ENCODE measurements around the gene ARHGEF7. TPM values are rescaled to one million over a fixed set of nuclear protein-coding genes. Genes with fewer than 3 reads are reported as not detected.

ARHGEF7 gene
- total RNA-seq, 2 experiments from 2014 or later: 66.9 to 70.2 TPM

- DNase-seq (no peak), ATAC-seq (no peak)
- intact Hi-C loops (cut with DNase I, micrococcal nuclease): no loop called here
- H3K4me1 Mint-ChIP-seq: no peaks in the 10 kb centered on the region
- no peaks in the 10 kb centered on the region for H3K27me3 Mint-ChIP-seq
- H3K36me3 Mint-ChIP-seq (ENCODE audit: low read depth): peaks cover 33% of the 10 kb centered on the region
- no peak overlapping the region for H3K4me3 Mint-ChIP-seq
- POLR2A ChIA-PET: no interaction called here
- CTCF ChIA-PET: no interaction called here
- H3K27ac Mint-ChIP-seq: no peak overlapping the region
- H3K9me3 Mint-ChIP-seq (ENCODE audit: low read depth): no peaks in the 10 kb centered on the region
These were observed 117.1 kb downstream of the ARHGEF7 start for GRCh38 chr13:111232191-111232590.

GRCh38 chr13:111233080-111233479, 118.0 kb downstream of the ARHGEF7 start:
- H3K36me3 Mint-ChIP-seq (ENCODE audit: low read depth): peaks cover 35% of the 10 kb centered on the region

GRCh38 chr13:111239764-111240670, 124.9 kb downstream of the ARHGEF7 start:
- H3K36me3 Mint-ChIP-seq (ENCODE audit: low read depth): peaks cover 26% of the 10 kb centered on the region
- H3K27ac Mint-ChIP-seq: no peak overlapping the region
- intact Hi-C loops (cut with DNase I, micrococcal nuclease): no loop called here
- ChIA-PET POLR2A (no interaction called here), CTCF (no interaction called here)
- no peaks in the 10 kb centered on the region for H3K27me3 Mint-ChIP-seq
- no peak overlapping the region for H3K4me3 Mint-ChIP-seq
- ATAC-seq: no peak
- H3K9me3 Mint-ChIP-seq (ENCODE audit: low read depth): no peaks in the 10 kb centered on the region
- no peak for DNase-seq
- H3K4me1 Mint-ChIP-seq: no peaks in the 10 kb centered on the region

More at GRCh38 chr13:111233080-111233479, 118.0 kb downstream of the ARHGEF7 start:
- Mint-ChIP-seq H3K9me3 (ENCODE audit: low read depth) (no peaks in the 10 kb centered on the region), H3K4me3 (no peak overlapping the region), H3K4me1 (no peaks in the 10 kb centered on the region), H3K27me3 (no peaks in the 10 kb centered on the region), H3K27ac (no peak overlapping the region)
- ChIA-PET POLR2A (no interaction called here), CTCF (no interaction called here)
- DNase-seq (no peak), ATAC-seq (no peak)
- intact Hi-C loops (cut with DNase I, micrococcal nuclease): no loop called here

- CTCF ChIA-PET: no interaction called here
- POLR2A ChIA-PET: no interaction called here
- peaks cover 7% of the 10 kb centered on the region for H3K4me1 Mint-ChIP-seq
- H3K9me3 Mint-ChIP-seq (ENCODE audit: low read depth): no peaks in the 10 kb centered on the region
- no peaks in the 10 kb centered on the region for H3K27me3 Mint-ChIP-seq
- no peak for DNase-seq
- peaks cover 31% of the 10 kb centered on the region for H3K36me3 Mint-ChIP-seq (ENCODE audit: low read depth)
- no peak for ATAC-seq
- intact Hi-C loops (cut with DNase I, micrococcal nuclease): no loop called here
- H3K4me3 Mint-ChIP-seq: no peak overlapping the region
- H3K27ac Mint-ChIP-seq: no peak overlapping the region
These were observed 126.1 kb downstream of the ARHGEF7 start for GRCh38 chr13:111241006-111241755.

GRCh38 chr13:111241862-111242261, 126.8 kb downstream of the ARHGEF7 start:
- POLR2A ChIA-PET: no interaction called here
- no peak for DNase-seq
- peaks cover 35% of the 10 kb centered on the region for H3K36me3 Mint-ChIP-seq (ENCODE audit: low read depth)
- no peak for ATAC-seq
- no peaks in the 10 kb centered on the region for H3K27me3 Mint-ChIP-seq
- H3K4me1 Mint-ChIP-seq: peaks cover 9% of the 10 kb centered on the region
- no peaks in the 10 kb centered on the region for H3K9me3 Mint-ChIP-seq (ENCODE audit: low read depth)
- intact Hi-C loops (cut with DNase I, micrococcal nuclease): no loop called here
- H3K4me3 Mint-ChIP-seq: no peak overlapping the region
- CTCF ChIA-PET: interaction anchor here (0.6 to 1.0 kb wide), 3 partner anchors 16 to 84 kb away, joined by 3 read pairs; no protein-coding TSS in a partner anchor
- no peak overlapping the region for H3K27ac Mint-ChIP-seq

- Mint-ChIP-seq H3K4me1 (peaks cover 9% of the 10 kb centered on the region), H3K27ac (no peak overlapping the region), H3K36me3 (ENCODE audit: low read depth) (peaks cover 37% of the 10 kb centered on the region), H3K4me3 (no peak overlapping the region), H3K27me3 (no peaks in the 10 kb centered on the region), H3K9me3 (ENCODE audit: low read depth) (no peaks in the 10 kb centered on the region)
- ATAC-seq (no peak), DNase-seq (no peak)
- intact Hi-C loops (cut with DNase I, micrococcal nuclease): no loop called here
- ChIA-PET POLR2A (no interaction called here), CTCF (interaction anchor here (1.0 kb wide), 2 partner anchors 16 to 18 kb away, joined by 3 read pairs; no protein-coding TSS in a partner anchor)
These were observed 127.5 kb downstream of the ARHGEF7 start for GRCh38 chr13:111242585-111242984.

- Mint-ChIP-seq H3K27ac (no peak overlapping the region), H3K27me3 (no peaks in the 10 kb centered on the region), H3K4me3 (no peak overlapping the region), H3K36me3 (ENCODE audit: low read depth) (peaks cover 46% of the 10 kb centered on the region), H3K9me3 (ENCODE audit: low read depth) (no peaks in the 10 kb centered on the region), H3K4me1 (peaks cover 9% of the 10 kb centered on the region)
- intact Hi-C loops (cut with DNase I, micrococcal nuclease): no loop called here
- no peak for DNase-seq
- POLR2A ChIA-PET: no interaction called here
- ATAC-seq: no peak
- CTCF ChIA-PET: interaction anchor here (1.9 kb wide), 1 partner anchor 176 kb away, joined by 5 read pairs; no protein-coding TSS in a partner anchor
These were observed 128.9 kb downstream of the ARHGEF7 start for GRCh38 chr13:111243981-111244380.

- ATAC-seq: peak; percentile 16
- ChIA-PET CTCF (interaction anchor here (1.9 kb wide), 1 partner anchor 178 kb away, joined by 5 read pairs; no protein-coding TSS in a partner anchor), POLR2A (no interaction called here)
- no peak overlapping the region for H3K27ac Mint-ChIP-seq
- H3K27me3 Mint-ChIP-seq: no peaks in the 10 kb centered on the region
- no peak for DNase-seq
- peaks cover 52% of the 10 kb centered on the region for H3K36me3 Mint-ChIP-seq (ENCODE audit: low read depth)
- H3K4me1 Mint-ChIP-seq: peaks cover 9% of the 10 kb centered on the region
- H3K9me3 Mint-ChIP-seq (ENCODE audit: low read depth): no peaks in the 10 kb centered on the region
- intact Hi-C loops (cut with DNase I, micrococcal nuclease): no loop called here
- no peak overlapping the region for H3K4me3 Mint-ChIP-seq
These were observed 130.7 kb downstream of the ARHGEF7 start for GRCh38 chr13:111245576-111246384.

- no peak overlapping the region for H3K27ac Mint-ChIP-seq
- peaks cover 9% of the 10 kb centered on the region for H3K4me1 Mint-ChIP-seq
- no peak for DNase-seq
- intact Hi-C loops (cut with DNase I, micrococcal nuclease): no loop called here
- no peak overlapping the region for H3K4me3 Mint-ChIP-seq
- H3K36me3 Mint-ChIP-seq (ENCODE audit: low read depth): peaks cover 60% of the 10 kb centered on the region
- H3K27me3 Mint-ChIP-seq: no peaks in the 10 kb centered on the region
- POLR2A ChIA-PET: no interaction called here
- ATAC-seq: no peak
- H3K9me3 Mint-ChIP-seq (ENCODE audit: low read depth): no peaks in the 10 kb centered on the region
- CTCF ChIA-PET: no interaction called here
These were observed 132.4 kb downstream of the ARHGEF7 start for GRCh38 chr13:111247552-111247951.

GRCh38 chr13:111248822-111249221, 133.7 kb downstream of the ARHGEF7 start:
- H3K36me3 Mint-ChIP-seq (ENCODE audit: low read depth): peaks cover 65% of the 10 kb centered on the region
- ChIA-PET POLR2A (no interaction called here), CTCF (interaction anchor here (1.2 to 1.4 kb wide), 2 partner anchors 14 to 181 kb away, joined by 3 to 4 read pairs; no protein-coding TSS in a partner anchor)
- H3K9me3 Mint-ChIP-seq (ENCODE audit: low read depth): no peaks in the 10 kb centered on the region
- DNase-seq (no peak), ATAC-seq (no peak)
- peaks cover 9% of the 10 kb centered on the region for H3K4me1 Mint-ChIP-seq
- no peak overlapping the region for H3K4me3 Mint-ChIP-seq
- intact Hi-C loops (cut with DNase I, micrococcal nuclease): no loop called here
- no peaks in the 10 kb centered on the region for H3K27me3 Mint-ChIP-seq
- H3K27ac Mint-ChIP-seq: no peak overlapping the region

- intact Hi-C loops (cut with DNase I, micrococcal nuclease): no loop called here
- POLR2A ChIA-PET: no interaction called here
- DNase-seq: no peak
- no peak overlapping the region for H3K4me3 Mint-ChIP-seq
- H3K9me3 Mint-ChIP-seq (ENCODE audit: low read depth): peaks cover 2% of the 10 kb centered on the region
- ATAC-seq: no peak
- peak overlapping the region; percentile 6 for H3K27ac Mint-ChIP-seq
- no peaks in the 10 kb centered on the region for H3K27me3 Mint-ChIP-seq
- CTCF ChIA-PET: interaction anchor here (0.7 to 1.7 kb wide), 4 partner anchors 15 to 1267 kb away, joined by 3 to 5 read pairs (median 4); no protein-coding TSS in a partner anchor
- H3K4me1 Mint-ChIP-seq: peaks cover 9% of the 10 kb centered on the region
- H3K36me3 Mint-ChIP-seq (ENCODE audit: low read depth): peaks cover 61% of the 10 kb centered on the region
These were observed 134.7 kb downstream of the ARHGEF7 start for GRCh38 chr13:111249637-111250360.
